RWPE1 (cell line): ENCODE data around the gene CNKSR3.

ENCODE experiments used
- CTCF ChIA-PET: fragments of 350-600 bp; sonication (Branson Sonifier 250); formaldehyde crosslinking; extraction: SDS; loops from one replicate; lab custom pipeline; 2021; lab: Yijun Ruan, JAX
- POLR2A ChIA-PET: fragments of 400-600 bp; formaldehyde crosslinking; extraction: SDS; loops from one replicate; lab custom pipeline; 2020; ENCODE audit warnings: antibody characterized with exemption; ENCODE audit not compliant: low non-redundant PET; lab: Yijun Ruan, JAX
- DNase-seq: peaks from one replicate; pipeline ENCODE4 v3.0.0; 2012; ENCODE audit warnings: low spot score
- H3K27ac ChIP-seq: fragments of 450-650 bp; 2 replicates; pipeline ENCODE4 v1.5.1; 2017
- CTCF ChIP-seq: fragments of 450-650 bp; conservative IDR thresholded peaks from 2 replicates; pipeline ENCODE4 v1.5.1; 2017; ENCODE audit warnings: low read depth, mild to moderate bottlenecking

The CNKSR3 gene

DNA sequence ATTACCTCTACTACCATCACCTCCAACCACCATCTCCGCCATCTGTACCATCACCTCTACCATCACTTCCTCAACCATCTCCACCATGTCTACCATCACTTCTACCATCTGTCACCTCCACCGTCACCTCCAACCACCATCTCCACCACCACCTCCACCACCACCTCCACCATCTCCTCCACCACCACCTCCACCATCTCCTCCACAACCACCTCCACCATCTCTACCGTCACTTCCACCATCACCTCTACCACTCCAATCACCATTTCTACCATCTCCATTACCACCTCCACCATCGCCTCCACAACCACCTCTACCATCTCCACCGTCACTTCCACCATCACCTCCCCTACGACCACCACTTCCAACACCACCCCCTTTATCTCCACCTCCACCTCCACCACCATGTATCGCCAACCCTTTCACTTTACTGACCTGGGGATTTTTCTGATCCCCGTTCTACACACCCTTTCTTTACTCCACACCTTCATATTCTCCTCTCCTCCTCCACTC is 156.2 kb downstream of the CNKSR3 start:
- no peak for DNase-seq
- no peak overlapping the region for H3K27ac ChIP-seq
- ChIA-PET POLR2A (no interaction called here), CTCF (no interaction called here)
- TF ChIP-seq CTCF, result no peak

DNA sequence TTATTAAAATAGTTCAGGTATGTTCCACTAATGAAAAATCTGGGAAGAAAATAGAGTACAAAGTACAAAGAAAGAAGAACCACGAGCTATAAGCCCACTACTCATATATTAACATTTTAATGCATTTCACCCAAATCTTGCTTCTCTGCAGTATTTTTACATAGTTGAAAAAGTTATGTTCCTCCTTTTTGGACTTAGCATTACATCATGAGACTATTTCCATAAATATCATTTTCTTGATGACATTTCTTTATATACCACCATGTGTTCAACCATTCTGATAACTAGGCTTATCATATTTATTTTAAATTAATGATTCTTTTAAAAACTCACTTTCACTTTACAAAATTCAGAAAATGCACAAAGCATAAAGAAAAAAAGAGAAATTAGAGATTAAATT is 156.9 kb downstream of the CNKSR3 start:
- ChIA-PET POLR2A (no interaction called here), CTCF (no interaction called here)
- no peak for DNase-seq
- H3K27ac ChIP-seq, result no peak overlapping the region
- TF ChIP-seq CTCF, result no peak

DNA sequence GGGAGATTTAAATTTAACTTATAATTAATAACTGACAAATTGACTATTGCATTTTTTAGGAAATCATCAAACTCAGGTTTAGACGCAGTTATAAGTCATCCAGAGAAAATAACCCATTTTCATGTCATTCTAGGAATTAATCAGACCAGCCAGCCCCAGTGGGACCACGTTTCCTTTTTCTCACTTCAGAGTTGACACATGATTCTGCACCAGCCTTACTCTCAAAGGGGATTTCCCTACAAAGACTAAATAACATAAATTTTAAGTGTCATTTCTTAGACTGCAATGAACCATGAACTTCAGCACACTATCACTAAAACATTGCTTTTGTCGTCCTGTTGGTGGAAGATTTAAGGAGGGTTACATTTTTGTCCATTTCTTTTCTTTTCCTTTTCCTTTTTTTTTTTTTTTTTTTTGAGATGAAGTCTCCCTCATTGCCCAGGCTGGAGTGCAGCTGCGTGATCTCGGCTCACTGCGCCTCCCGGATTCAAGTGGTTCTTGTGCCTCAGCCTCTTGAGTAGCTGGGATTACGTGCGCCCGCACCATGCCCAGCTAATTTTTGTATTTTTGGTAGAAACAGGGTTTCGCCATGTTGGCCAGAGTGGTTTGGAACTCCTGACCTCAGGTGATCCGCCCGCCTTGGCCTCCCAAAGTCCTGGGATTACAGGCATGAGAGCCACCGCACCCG is 157.4 kb downstream of the CNKSR3 start:
- ChIA-PET POLR2A (no interaction called here), CTCF (interaction anchor here (0.7 kb wide), 1 partner anchor 159 kb away, joined by 4 read pairs; no protein-coding TSS in a partner anchor)
- no peak overlapping the region for H3K27ac ChIP-seq
- no peak for DNase-seq
- no peak for TF ChIP-seq CTCF

DNA sequence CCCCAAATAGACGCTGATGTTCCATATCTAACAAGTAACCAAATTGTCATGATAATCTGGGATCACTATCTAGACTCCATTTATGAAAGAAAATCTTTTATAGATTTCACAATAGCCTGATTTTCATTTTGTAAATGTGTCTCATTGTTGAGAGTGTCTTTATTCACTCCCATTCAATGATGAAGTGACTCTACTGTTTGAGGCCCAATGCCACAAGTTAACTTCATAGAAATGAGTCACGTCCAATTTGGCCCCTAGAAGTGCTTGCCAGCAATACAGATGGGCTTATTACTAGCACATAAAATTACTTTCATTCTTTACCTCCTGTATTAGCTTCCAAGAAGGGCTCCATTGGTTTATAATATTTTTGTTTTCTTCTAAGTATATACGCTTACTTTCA is 160.2 kb downstream of the CNKSR3 start:
- ChIA-PET POLR2A (no interaction called here), CTCF (no interaction called here)
- no peak for DNase-seq
- no peak for TF ChIP-seq CTCF
- H3K27ac ChIP-seq, result no peak overlapping the region

- H3K27ac ChIP-seq, result no peak overlapping the region
- TF ChIP-seq CTCF, result no peak
- ChIA-PET POLR2A (no interaction called here), CTCF (no interaction called here)
- DNase-seq, result no peak
Observed at GRCh38 chr6:154347981-154348380, 162.5 kb downstream of the CNKSR3 start.

DNA sequence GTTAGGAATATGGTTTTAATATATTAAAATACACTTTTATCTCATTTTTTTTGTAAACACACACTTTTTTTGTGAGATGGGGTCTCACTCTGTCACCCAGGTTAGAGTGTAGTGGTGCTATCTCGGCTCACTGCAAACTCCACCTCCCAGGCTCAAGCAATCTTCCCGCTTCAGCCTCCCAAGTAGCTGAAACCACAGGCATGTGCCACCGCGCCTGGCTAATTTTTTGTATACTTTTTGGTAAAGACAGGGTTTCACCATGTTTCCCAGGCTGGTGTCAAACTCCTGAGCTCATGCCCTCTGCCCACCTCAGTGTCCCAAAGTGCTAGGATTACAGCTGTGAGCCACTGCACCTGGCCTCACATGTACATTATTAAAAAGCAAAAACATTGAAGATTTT is 164.7 kb downstream of the CNKSR3 start:
- ChIA-PET CTCF (interaction anchor here (0.6 kb wide), 2 partner anchors 27 to 174 kb away, joined by 3 to 4 read pairs; no protein-coding TSS in a partner anchor), POLR2A (no interaction called here)
- no peak for DNase-seq
- no peak for TF ChIP-seq CTCF
- no peak overlapping the region for H3K27ac ChIP-seq
